RPMI7951 (cell line): ENCODE data around the gene SPO11. TPM values are rescaled to one million over a fixed set of nuclear protein-coding genes. Genes with fewer than 3 reads are reported as not detected.

Source experiments
- DNase-seq: peaks from one replicate; pipeline ENCODE4 v3.0.0-alpha.2; 2012; ENCODE audit warnings: low read depth
- total RNA-seq: library from RNA; depleted of rRNA; stranded (reverse); fragments of >200 nt; shearing (Covaris generic); gene quantifications from 2 replicates; pipeline ENCODE4 v1.2.3, GENCODE V29; 2014; rRNA removed

The SPO11 gene
- total RNA-seq, 1 experiment from 2014 or later, result not detected

GRCh38 chr20:57390604-57391438 lies 61.2 kb downstream of the SPO11 start, which contains the start of gene RBM38:
Gene RBM38, plus strand, starts transcription at chr20:57391396. Its CDS starts 186 bp downstream, at chr20:57391582.
- DNase-seq, result peak; percentile 73

- peak; percentile 29 for DNase-seq
These were observed 62.1 kb downstream of the SPO11 start for GRCh38 chr20:57391439-57392301.

- DNase-seq, result no peak
These were observed 63.1 kb downstream of the SPO11 start for GRCh38 chr20:57392512-57393271.

Other genes starting within 250 kb of the SPO11 start
- 0.96 and 0.98 TPM in 2 replicates for gene BMP7, start 63.2 kb upstream of the SPO11 start, total RNA-seq
- 76.5 and 83.9 TPM in 2 replicates for gene RAE1, start 21.5 kb downstream of the SPO11 start, total RNA-seq
- 9.9 and 10.3 TPM in 2 replicates for gene RBM38, start 61.6 kb downstream of the SPO11 start, total RNA-seq
- gene CTCFL, start 195.3 kb downstream of the SPO11 start, total RNA-seq, result not detected in 2 replicates
- gene PCK1, start 231.3 kb downstream of the SPO11 start, total RNA-seq, result not detected in 2 replicates